Progenitor cell of endocrine pancreas (in vitro differentiated cells): ENCODE measurements around the gene MIPOL1. TPM values are rescaled to one million over a fixed set of nuclear protein-coding genes. Genes with fewer than 3 reads are reported as not detected.

ENCODE experiments used
- DNase-seq: peaks from one replicate; pipeline ENCODE4 v3.0.0; 2021; ENCODE audit warnings: low spot score; ENCODE audit not compliant: unreplicated experiment
- H3K27ac Mint-ChIP-seq: 2 replicates; pipeline ENCODE4 v1.8.0; 2021; ENCODE audit warnings: mild to moderate bottlenecking, moderate library complexity, mixed read lengths
- H3K27me3 Mint-ChIP-seq: 2 replicates; pipeline ENCODE4 v1.8.0; 2021; ENCODE audit warnings: mixed read lengths
- H3K36me3 Mint-ChIP-seq: 2 replicates; pipeline ENCODE4 v1.8.0; 2022; ENCODE audit warnings: mixed read lengths; ENCODE audit not compliant: insufficient read depth
- H3K4me1 Mint-ChIP-seq: 2 replicates; pipeline ENCODE4 v1.8.0; 2021; ENCODE audit warnings: low read depth, mixed read lengths
- H3K4me3 Mint-ChIP-seq: 2 replicates; pipeline ENCODE4 v1.8.0; 2021; ENCODE audit warnings: low read depth, mild to moderate bottlenecking, moderate library complexity, mixed read lengths
- H3K9me3 Mint-ChIP-seq: 2 replicates; pipeline ENCODE4 v1.8.0; 2021; ENCODE audit warnings: low read depth, mixed read lengths
- total RNA-seq: library from RNA; stranded (reverse); gene quantifications from 2 replicates; pipeline ENCODE4 v1.2.1, GENCODE V29; 2021
- TF ChIP-seq, protein P1 (sequence below): fragments of 200-600 bp; sonication (generic); IDR thresholded peaks from one replicate; pipeline ENCODE4 v1.5.0; 2021; ENCODE audit warnings: antibody characterized with exemption, mild to moderate bottlenecking; ENCODE audit not compliant: unreplicated experiment

MIPOL1 gene
- total RNA-seq, 1 donor from 2014 or later, result 25.6 TPM

- Mint-ChIP-seq H3K36me3 (no peaks in the 10 kb centered on the region), H3K27me3 (no peaks in the 10 kb centered on the region), H3K4me1 (peaks cover 30% of the 10 kb centered on the region), H3K9me3 (no peaks in the 10 kb centered on the region), H3K4me3 (no peak overlapping the region), H3K27ac (no peak overlapping the region)
- no peak for DNase-seq
- TF ChIP-seq, protein P1, sequence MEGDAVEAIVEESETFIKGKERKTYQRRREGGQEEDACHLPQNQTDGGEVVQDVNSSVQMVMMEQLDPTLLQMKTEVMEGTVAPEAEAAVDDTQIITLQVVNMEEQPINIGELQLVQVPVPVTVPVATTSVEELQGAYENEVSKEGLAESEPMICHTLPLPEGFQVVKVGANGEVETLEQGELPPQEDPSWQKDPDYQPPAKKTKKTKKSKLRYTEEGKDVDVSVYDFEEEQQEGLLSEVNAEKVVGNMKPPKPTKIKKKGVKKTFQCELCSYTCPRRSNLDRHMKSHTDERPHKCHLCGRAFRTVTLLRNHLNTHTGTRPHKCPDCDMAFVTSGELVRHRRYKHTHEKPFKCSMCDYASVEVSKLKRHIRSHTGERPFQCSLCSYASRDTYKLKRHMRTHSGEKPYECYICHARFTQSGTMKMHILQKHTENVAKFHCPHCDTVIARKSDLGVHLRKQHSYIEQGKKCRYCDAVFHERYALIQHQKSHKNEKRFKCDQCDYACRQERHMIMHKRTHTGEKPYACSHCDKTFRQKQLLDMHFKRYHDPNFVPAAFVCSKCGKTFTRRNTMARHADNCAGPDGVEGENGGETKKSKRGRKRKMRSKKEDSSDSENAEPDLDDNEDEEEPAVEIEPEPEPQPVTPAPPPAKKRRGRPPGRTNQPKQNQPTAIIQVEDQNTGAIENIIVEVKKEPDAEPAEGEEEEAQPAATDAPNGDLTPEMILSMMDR, result no peak
Measured at GRCh38 chr14:37253905-37254304, 56.2 kb downstream of the MIPOL1 start.

DNA sequence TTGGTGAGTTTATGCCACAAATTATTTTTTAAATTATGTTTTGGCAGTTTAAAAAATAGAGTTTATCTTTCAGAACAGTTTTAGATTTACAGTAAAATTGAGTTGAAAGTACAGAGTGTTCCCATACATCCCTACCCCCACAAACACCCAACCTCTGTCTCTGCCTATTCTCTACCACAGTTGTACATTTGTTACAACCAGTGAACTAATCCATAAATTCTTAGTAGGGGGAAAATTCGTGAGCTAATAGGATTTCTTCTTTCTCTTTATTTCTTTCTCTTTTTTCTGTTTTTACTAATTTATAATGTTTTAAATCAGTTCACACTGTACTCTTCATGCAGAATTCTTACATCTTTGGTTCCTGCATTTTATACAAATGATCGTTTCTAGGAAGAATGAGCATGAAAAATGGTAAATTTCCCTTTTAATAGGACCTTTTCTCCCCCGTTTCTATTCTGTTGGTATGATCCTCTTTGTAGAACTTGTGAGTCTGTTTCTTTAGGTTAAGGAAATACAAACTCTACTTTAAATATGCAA, 56.7 kb downstream of the MIPOL1 start:
- no peak for DNase-seq
- H3K36me3 Mint-ChIP-seq, result no peaks in the 10 kb centered on the region
- TF ChIP-seq, protein P1, result no peak
- H3K4me3 Mint-ChIP-seq, result no peak overlapping the region
- H3K4me1 Mint-ChIP-seq, result peaks cover 26% of the 10 kb centered on the region
- H3K27me3 Mint-ChIP-seq, result no peaks in the 10 kb centered on the region
- H3K27ac Mint-ChIP-seq, result no peak overlapping the region
- no peaks in the 10 kb centered on the region for H3K9me3 Mint-ChIP-seq

DNA sequence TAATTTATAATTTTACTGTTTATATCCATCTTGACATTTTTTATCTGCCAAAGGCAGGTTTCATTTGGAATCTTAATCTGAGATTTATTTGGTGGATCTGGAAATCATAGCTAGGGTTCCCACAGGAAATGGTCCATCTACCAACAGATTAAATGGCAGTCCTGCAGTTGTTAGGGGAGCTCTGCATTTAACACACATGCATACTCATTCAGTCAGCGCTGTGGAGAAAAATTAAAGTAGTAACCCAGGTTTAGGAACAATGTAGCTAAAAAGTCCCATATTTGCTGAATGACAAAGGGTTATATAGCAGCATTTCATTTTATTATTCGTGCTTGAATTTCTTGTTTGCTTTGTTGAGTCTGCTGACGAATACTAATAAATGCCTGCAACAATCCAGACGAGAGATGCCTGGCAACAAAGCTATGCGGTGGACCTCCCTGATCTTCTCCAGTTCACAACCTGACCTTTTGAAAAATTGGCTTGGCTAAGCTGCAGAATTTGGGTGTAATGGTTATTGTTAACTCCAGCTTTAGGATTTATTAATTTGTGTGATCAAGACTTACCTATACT, 59.8 kb downstream of the MIPOL1 start:
- Mint-ChIP-seq H3K27ac (peak overlapping the region; percentile 20), H3K4me3 (no peak overlapping the region), H3K27me3 (no peaks in the 10 kb centered on the region), H3K36me3 (no peaks in the 10 kb centered on the region), H3K4me1 (peaks cover 28% of the 10 kb centered on the region), H3K9me3 (no peaks in the 10 kb centered on the region)
- DNase-seq, result no peak
- TF ChIP-seq, protein P1, result no peak

DNA sequence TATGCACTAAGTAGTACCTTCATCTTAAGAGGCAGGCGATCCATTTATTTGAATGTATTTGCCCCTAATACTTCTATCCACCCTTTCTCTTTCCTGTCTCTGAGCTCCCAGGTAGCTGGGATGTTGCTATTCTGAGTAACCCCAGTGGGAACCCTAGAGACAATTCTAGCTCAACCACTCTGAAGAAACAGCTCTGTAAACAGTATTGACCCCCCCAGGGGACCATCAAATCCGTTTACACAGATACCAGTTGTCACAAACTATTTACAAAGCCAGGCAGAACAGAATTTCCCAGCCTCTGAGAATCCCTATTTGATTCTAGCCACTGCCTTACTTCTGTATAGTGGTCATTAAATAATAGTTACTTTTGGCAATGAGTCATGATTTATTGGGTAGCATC, 64.9 kb downstream of the MIPOL1 start:
- TF ChIP-seq, protein P1, result no peak
- Mint-ChIP-seq H3K36me3 (peaks cover 6% of the 10 kb centered on the region), H3K4me1 (peaks cover 20% of the 10 kb centered on the region), H3K4me3 (no peak overlapping the region), H3K27ac (peak overlapping the region; percentile 56), H3K27me3 (no peaks in the 10 kb centered on the region), H3K9me3 (peaks cover 4% of the 10 kb centered on the region)
- DNase-seq, result no peak

DNA sequence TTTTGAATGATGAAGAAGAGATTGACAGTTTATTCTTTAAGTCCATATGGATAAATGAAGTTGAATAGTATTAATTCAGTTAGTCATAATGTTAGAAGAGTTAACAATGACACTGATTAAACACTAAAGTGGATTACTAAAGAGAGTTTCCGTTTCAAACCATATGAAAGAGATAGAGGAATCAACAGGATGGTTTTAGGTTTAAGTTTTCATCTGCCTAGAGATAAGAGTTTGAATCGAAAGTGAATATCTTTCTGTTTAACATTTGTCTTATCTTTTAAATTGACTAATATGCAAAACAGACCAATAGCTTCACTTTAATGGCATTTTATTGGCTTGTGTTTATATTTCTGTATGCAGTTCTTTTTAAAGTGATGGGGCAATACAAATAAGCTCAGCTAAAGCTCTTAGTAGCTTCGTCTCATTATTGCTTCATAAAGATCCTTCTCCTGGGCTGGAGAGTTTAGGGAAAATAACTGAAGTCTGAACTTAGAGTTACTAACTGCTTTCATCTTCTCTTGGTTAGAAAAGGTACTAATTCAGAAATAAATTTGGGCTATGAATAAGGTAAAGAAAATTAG, 66.0 kb downstream of the MIPOL1 start:
- Mint-ChIP-seq H3K36me3 (peaks cover 8% of the 10 kb centered on the region), H3K4me1 (peaks cover 17% of the 10 kb centered on the region), H3K27me3 (no peaks in the 10 kb centered on the region), H3K27ac (no peak overlapping the region), H3K9me3 (peaks cover 4% of the 10 kb centered on the region), H3K4me3 (no peak overlapping the region)
- DNase-seq, result no peak
- TF ChIP-seq, protein P1, result no peak
